Upper lobe of left lung (tissue), 4 donors: ENCODE results near the gene EXD3.

Source experiments
- CTCF ChIP-seq, 6 experiments: fragments of 450-650 bp in 4 of 6; fragments of 200-600 bp in 2 of 6; sonication (generic) in 2 of 6; IDR thresholded peaks; one replicate each; pipeline ENCODE4 v1.5.1; 2016 to 2019; ENCODE audit warnings: antibody characterized with exemption in 6 of 6
- EP300 ChIP-seq, 4 donors: sonication (generic); formaldehyde crosslinking; IDR thresholded peaks; one replicate each; pipeline ENCODE4 v1.5.1; 2017; ENCODE audit warnings: antibody characterized with exemption in 4 of 4, control low read depth in 2 of 4
- POLR2A ChIP-seq, 4 donors: fragments of 450-650 bp; IDR thresholded peaks; one replicate each; pipeline ENCODE4 v1.5.1; 2016 to 2017; ENCODE audit warnings: antibody characterized with exemption in 4 of 4, mild to moderate bottlenecking in 2 of 4
- POLR2AphosphoS5 ChIP-seq, 2 donors: sonication (generic); formaldehyde crosslinking; IDR thresholded peaks; one replicate each; pipeline ENCODE4 v1.5.1; 2017; ENCODE audit warnings: antibody characterized with exemption in 2 of 2

GRCh38 chr9:137430723-137431415 is 7.9 kb upstream of the EXD3 start:
- no peak for TF ChIP-seq POLR2A (IDR thresholded peaks at IDR 0.05)
- TF ChIP-seq CTCF (IDR thresholded peaks at IDR 0.05) = no peak
- no peak for TF ChIP-seq POLR2AphosphoS5 (IDR thresholded peaks at IDR 0.05)
- no peak for TF ChIP-seq EP300 (IDR thresholded peaks at IDR 0.05)
